CD8-positive, alpha-beta memory T cell (primary cell): Measurements from ENCODE around the gene NCOA7. TPM values are rescaled to one million over a fixed set of nuclear protein-coding genes. Genes with fewer than 3 reads are reported as not detected.
A peak's percentile ranks its signal among the peaks of the same experiment; 100 is the strongest.
"Not testable (repeated sequence)": the region's sequence is repeated elsewhere in the genome, so short reads cannot be mapped to it uniquely, and the experiment has no call there.

ENCODE experiments used
- CTCF ChIA-PET: fragments of 350-600 bp; sonication (Branson Sonifier 250); formaldehyde crosslinking; loops from one replicate; lab custom pipeline; 2021; ENCODE audit warnings: antibody characterized with exemption; lab: Charles Lee
- POLR2A ChIA-PET: fragments of 350-600 bp; sonication (Branson Sonifier 250); formaldehyde crosslinking; loops from one replicate; lab custom pipeline; 2021; ENCODE audit warnings: antibody characterized with exemption; lab: Charles Lee
- DNase-seq, 5 donors: peaks; one replicate each; pipeline versions ENCODE4 v3.0.0 to v3.0.0-alpha.2; 2020 to 2022; ENCODE audit warnings: mixed read lengths in 1 of 5
- H3K27ac ChIP-seq: one replicate; pipeline ENCODE4 v1.7.0; 2013; ENCODE audit warnings: low read depth, mild to moderate bottlenecking, low read length, moderate library complexity
- H3K27me3 ChIP-seq: 2 replicates; pipeline ENCODE4 v1.7.0; 2013; ENCODE audit warnings: low read length, mild to moderate bottlenecking; ENCODE audit not compliant: insufficient read depth, poor library complexity, severe bottlenecking
- H3K36me3 ChIP-seq: 2 replicates; pipeline ENCODE4 v1.7.0; 2013; ENCODE audit warnings: mild to moderate bottlenecking, low read length, moderate library complexity; ENCODE audit not compliant: insufficient read depth
- H3K4me1 ChIP-seq: 2 replicates; pipeline ENCODE4 v1.7.0; 2013; ENCODE audit warnings: mild to moderate bottlenecking, low read length, moderate library complexity; ENCODE audit not compliant: insufficient read depth
- H3K4me3 ChIP-seq: 2 replicates; pipeline ENCODE4 v1.7.0; 2013; ENCODE audit warnings: mild to moderate bottlenecking, low read length
- H3K9me3 ChIP-seq: 2 replicates; pipeline ENCODE4 v1.7.0; 2013; ENCODE audit warnings: mild to moderate bottlenecking, low read length
- H3K27ac Mint-ChIP-seq, 8 donors: one replicate each; pipeline ENCODE4 v1.8.0; 2020 to 2021; ENCODE audit warnings: mixed read lengths in 8 of 8, mild to moderate bottlenecking in 6 of 8, inconsistent platforms in 3 of 8, moderate library complexity in 3 of 8
- H3K27me3 Mint-ChIP-seq, 2 donors: one replicate each; pipeline ENCODE4 v1.8.0; 2020 to 2021; ENCODE audit warnings: mixed read lengths in 2 of 2, mild to moderate bottlenecking in 1 of 2, moderate library complexity in 1 of 2
- H3K36me3 Mint-ChIP-seq, 3 donors: one replicate each; pipeline ENCODE4 v1.8.0; 2020 to 2021; ENCODE audit warnings: mixed read lengths in 3 of 3, inconsistent platforms in 1 of 3, mild to moderate bottlenecking in 1 of 3
- H3K4me1 Mint-ChIP-seq, 3 donors: one replicate each; pipeline ENCODE4 v1.8.0; 2020 to 2021; ENCODE audit warnings: mixed read lengths in 3 of 3, inconsistent platforms in 1 of 3, mild to moderate bottlenecking in 1 of 3
- H3K4me3 Mint-ChIP-seq, 7 donors: one replicate each; pipeline ENCODE4 v1.8.0; 2020 to 2021; ENCODE audit warnings: mixed read lengths in 7 of 7, mild to moderate bottlenecking in 6 of 7, moderate library complexity in 4 of 7, inconsistent platforms in 2 of 7
- H3K9me3 Mint-ChIP-seq, 5 donors: one replicate each; pipeline ENCODE4 v1.8.0; 2020 to 2022; ENCODE audit warnings: mixed read lengths in 5 of 5, mild to moderate bottlenecking in 3 of 5, moderate library complexity in 2 of 5, inconsistent platforms in 1 of 5
- polyA plus RNA-seq: library from polyadenylated mRNA; unstranded; fragments of 300-500 nt; fragmentation: Illumina TruSeq; gene quantifications from one replicate; pipeline ENCODE4 v1.2.3, GENCODE V29; 2021
- total RNA-seq, 2 experiments: library from RNA; stranded (reverse); gene quantifications; one replicate each; pipeline ENCODE4 v1.2.3, GENCODE V29; 2021

NCOA7 gene
- total and polyA plus RNA-seq, 3 experiments from 2014 or later: 38.3 to 62.5 (median 54.7) TPM

GRCh38 chr6:125910527-125910926, 119.8 kb downstream of the NCOA7 start:
- no peaks in the 10 kb centered on the region for H3K9me3 ChIP-seq
- Mint-ChIP-seq H3K4me1 (peaks cover 3 to 6% (median 4%) of the 10 kb centered on the region in 3 donors), H3K36me3 (peaks cover 3 to 69% (median 24%) of the 10 kb centered on the region in 3 donors), H3K27ac (peak overlapping the region in 3 of 8 donors; percentile 1 to 55 (median 4)), H3K4me3 (no peak overlapping the region), H3K9me3 (no peaks in the 10 kb centered on the region), H3K27me3 (peaks cover 0 to 2% of the 10 kb centered on the region in 2 donors)
- H3K27ac ChIP-seq: no peak overlapping the region
- no peak for DNase-seq
- H3K27me3 ChIP-seq: no peaks in the 10 kb centered on the region
- CTCF ChIA-PET: interaction anchor here (1.1 kb wide), 1 partner anchor 119 kb away, joined by 4 read pairs; the partner anchor contains the start of gene NCOA7
- H3K36me3 ChIP-seq: no peaks in the 10 kb centered on the region
- no peaks in the 10 kb centered on the region for H3K4me1 ChIP-seq
- POLR2A ChIA-PET: no interaction called here
- no peak overlapping the region for H3K4me3 ChIP-seq

GRCh38 chr6:125911051-125911451, 120.3 kb downstream of the NCOA7 start:
- H3K4me3 Mint-ChIP-seq, H3K27me3 ChIP-seq, H3K36me3 ChIP-seq, POLR2A ChIA-PET, H3K9me3 Mint-ChIP-seq, H3K27ac ChIP-seq, H3K27me3 Mint-ChIP-seq, H3K9me3 ChIP-seq, DNase-seq, H3K4me1 Mint-ChIP-seq, H3K4me1 ChIP-seq, H3K4me3 ChIP-seq: not testable (repeated sequence)
- peaks cover 3 to 72% (median 26%) of the 10 kb centered on the region in 3 donors for H3K36me3 Mint-ChIP-seq
- CTCF ChIA-PET: interaction anchor here (1.1 kb wide), 1 partner anchor 120 kb away, joined by 4 read pairs; the partner anchor contains the start of gene NCOA7
- H3K27ac Mint-ChIP-seq: peak overlapping the region in 1 of 8 donors; percentile 1

GRCh38 chr6:125912430-125912829, 121.7 kb downstream of the NCOA7 start:
- H3K9me3 ChIP-seq, H3K27ac ChIP-seq, DNase-seq, H3K27me3 ChIP-seq, POLR2A ChIA-PET, H3K27me3 Mint-ChIP-seq, H3K4me3 Mint-ChIP-seq, H3K36me3 ChIP-seq, H3K4me3 ChIP-seq, H3K9me3 Mint-ChIP-seq, H3K4me1 ChIP-seq, H3K4me1 Mint-ChIP-seq, CTCF ChIA-PET: not testable (repeated sequence)
- Mint-ChIP-seq H3K36me3 (peaks cover 3 to 78% (median 30%) of the 10 kb centered on the region in 3 donors), H3K27ac (peak overlapping the region in 1 of 8 donors; percentile 12)

- Histone ChIP-seq H3K4me1 (no peaks in the 10 kb centered on the region), H3K9me3 (no peaks in the 10 kb centered on the region), H3K27me3 (no peaks in the 10 kb centered on the region), H3K36me3 (no peaks in the 10 kb centered on the region), H3K4me3 (no peak overlapping the region), H3K27ac (no peak overlapping the region)
- no peak for DNase-seq
- ChIA-PET CTCF (interaction anchor here (0.9 kb wide), 1 partner anchor 14 kb away, joined by 4 read pairs; no protein-coding TSS in a partner anchor), POLR2A (no interaction called here)
- Mint-ChIP-seq H3K4me1 (peaks cover 7 to 14% (median 12%) of the 10 kb centered on the region in 3 donors), H3K4me3 (no peak overlapping the region), H3K27ac (peak overlapping the region in 1 of 8 donors; percentile 12), H3K9me3 (no peaks in the 10 kb centered on the region), H3K27me3 (peaks cover 0 to 2% of the 10 kb centered on the region in 2 donors), H3K36me3 (peaks cover 2 to 78% (median 27%) of the 10 kb centered on the region in 3 donors)
Observed at GRCh38 chr6:125913145-125913544, 122.4 kb downstream of the NCOA7 start.

GRCh38 chr6:125913864-125914351, 123.1 kb downstream of the NCOA7 start:
- no peaks in the 10 kb centered on the region for H3K27me3 ChIP-seq
- no peaks in the 10 kb centered on the region for H3K9me3 Mint-ChIP-seq
- H3K4me3 ChIP-seq: no peak overlapping the region
- no peak overlapping the region for H3K4me3 Mint-ChIP-seq
- no peaks in the 10 kb centered on the region for H3K9me3 ChIP-seq
- H3K36me3 ChIP-seq: no peaks in the 10 kb centered on the region
- no peak for DNase-seq
- H3K4me1 ChIP-seq: peaks cover 4% of the 10 kb centered on the region
- H3K27ac Mint-ChIP-seq: no peak overlapping the region
- peaks cover 0 to 78% (median 29%) of the 10 kb centered on the region in 3 donors for H3K36me3 Mint-ChIP-seq
- H3K4me1 Mint-ChIP-seq: peaks cover 14 to 22% (median 19%) of the 10 kb centered on the region in 3 donors
- H3K27ac ChIP-seq: no peak overlapping the region
- H3K27me3 Mint-ChIP-seq: peaks cover 0 to 2% of the 10 kb centered on the region in 2 donors
- POLR2A ChIA-PET: interaction anchor here (1.2 kb wide), 1 partner anchor 132 kb away, joined by 4 read pairs; no protein-coding TSS in a partner anchor
- CTCF ChIA-PET: interaction anchor here (0.9 kb wide), 1 partner anchor 14 kb away, joined by 4 read pairs; no protein-coding TSS in a partner anchor

- Mint-ChIP-seq H3K4me1 (peaks cover 19 to 30% (median 25%) of the 10 kb centered on the region in 3 donors), H3K4me3 (peak overlapping the region in 1 of 7 donors; percentile 38), H3K27me3 (no peaks in the 10 kb centered on the region), H3K9me3 (no peaks in the 10 kb centered on the region), H3K36me3 (peaks cover 1 to 85% (median 36%) of the 10 kb centered on the region in 3 donors), H3K27ac (peak overlapping the region; percentile 41 to 96 (median 89))
- no peak for DNase-seq
- POLR2A ChIA-PET: interaction anchor here (1.2 to 2.3 kb wide), 2 partner anchors 127 to 137 kb away, joined by 3 to 10 read pairs; partner anchors contain the start of gene NCOA7
- Histone ChIP-seq H3K9me3 (no peaks in the 10 kb centered on the region), H3K4me3 (no peak overlapping the region), H3K27me3 (no peaks in the 10 kb centered on the region), H3K36me3 (peaks cover 14% of the 10 kb centered on the region), H3K27ac (peak overlapping the region; percentile 60), H3K4me1 (peaks cover 9% of the 10 kb centered on the region)
- CTCF ChIA-PET: interaction anchor here (1.4 to 4.5 kb wide), 3 partner anchors 38 to 130 kb away, joined by 4 to 17 read pairs (median 15); partner anchors contain the start of genes HINT3 and NCOA7
Observed at GRCh38 chr6:125918230-125918629, 127.5 kb downstream of the NCOA7 start.

GRCh38 chr6:125918681-125919566, 128.2 kb downstream of the NCOA7 start:
- CTCF ChIA-PET: interaction anchor here (1.2 to 4.5 kb wide), 4 partner anchors 13 to 131 kb away, joined by 3 to 17 read pairs (median 10); partner anchors contain the start of genes HINT3 and NCOA7

More at GRCh38 chr6:125918681-125919566, 128.2 kb downstream of the NCOA7 start:
- Histone ChIP-seq H3K36me3 (peaks cover 19% of the 10 kb centered on the region), H3K9me3 (no peaks in the 10 kb centered on the region), H3K27ac (peak overlapping the region; percentile 60), H3K4me3 (peak overlapping the region; percentile 38), H3K27me3 (no peaks in the 10 kb centered on the region), H3K4me1 (peaks cover 9% of the 10 kb centered on the region)
- DNase-seq: peak in 4 of 5 donors; percentile 32 to 65 (median 44)
- Mint-ChIP-seq H3K27ac (peak overlapping the region; percentile 85 to 96 (median 90)), H3K4me1 (peaks cover 22 to 30% (median 25%) of the 10 kb centered on the region in 3 donors), H3K9me3 (no peaks in the 10 kb centered on the region), H3K27me3 (no peaks in the 10 kb centered on the region), H3K36me3 (peaks cover 7 to 88% (median 35%) of the 10 kb centered on the region in 3 donors), H3K4me3 (peak overlapping the region; percentile 25 to 74 (median 59))
- POLR2A ChIA-PET: interaction anchor here (1.2 to 2.3 kb wide), 2 partner anchors 128 to 138 kb away, joined by 3 to 10 read pairs; partner anchors contain the start of gene NCOA7
